Body of pancreas (tissue), 4 donors: Measurements from ENCODE around the gene SASH3. TPM values are rescaled to one million over a fixed set of nuclear protein-coding genes. Genes with fewer than 3 reads are reported as not detected.

Experiments
- ATAC-seq: fragments of 150-250 bp; one replicate; pipeline ENCODE4 v1.9.1; 2016
- DNase-seq, 4 donors: peaks; one replicate each; pipeline ENCODE4 v3.0.0-alpha.2; 2019
- H3K27ac ChIP-seq, 4 donors: fragments of 200-600 bp; sonication (generic); 1 replicate in 3 of 4; 2 replicates in 1 of 4; pipeline versions ENCODE4 v1.5.1 to v1.6.1; 2016 to 2019; ENCODE audit warnings: mild to moderate bottlenecking in 1 of 4, mixed read lengths in 1 of 4, moderate library complexity in 1 of 4
- H3K27me3 ChIP-seq, 2 donors: fragments of 200-600 bp; sonication (generic); one replicate each; pipeline ENCODE4 v1.6.0; 2016; ENCODE audit warnings: mild to moderate bottlenecking in 1 of 2
- H3K36me3 ChIP-seq, 2 donors: fragments of 200-600 bp; sonication (generic); replicated peaks in 1 of 2; 2 replicates each; pipeline ENCODE4 v1.5.1; 2016; ENCODE audit warnings: low read depth in 2 of 2; ENCODE audit not compliant: insufficient read depth in 1 of 2
- H3K4me1 ChIP-seq: fragments of 200-600 bp; sonication (generic); one replicate; pipeline ENCODE4 v1.6.0; 2016
- H3K4me3 ChIP-seq, 2 donors: fragments of 200-600 bp; sonication (generic); 1 replicate in 1 of 2; 2 replicates in 1 of 2; pipeline ENCODE4 v1.5.1; 2016 to 2019
- H3K9me3 ChIP-seq, 3 donors: fragments of 200-600 bp; sonication (generic); 1 replicate in 2 of 3; 2 replicates in 1 of 3; pipeline ENCODE4 v1.5.1; 2016
- CTCF ChIP-seq, 7 experiments: fragments of 450-650 bp in 4 of 7; fragments of 200-600 bp in 3 of 7; sonication (generic) in 3 of 7; IDR thresholded peaks; one replicate each; pipeline ENCODE4 v1.5.1; 2016 to 2019; ENCODE audit warnings: antibody characterized with exemption in 7 of 7
- POLR2A ChIP-seq, 3 donors: fragments of 450-650 bp; IDR thresholded peaks; one replicate each; pipeline ENCODE4 v1.6.1; 2016; ENCODE audit warnings: antibody characterized with exemption in 3 of 3, mild to moderate bottlenecking in 2 of 3
- WGBS, 2 donors: methylation state at CpG; one replicate each; pipeline ENCODE4 v1.1.5; 2017; 5-methylcytosine and 5-hydroxymethylcytosine counted together
- intact Hi-C: fragments of 100-400 bp; cut with DNase I; formaldehyde crosslinking; loops from one replicate; pipeline ENCODE4 v1.15.1; 2023
- total RNA-seq, 2 donors: library from RNA; depleted of rRNA; stranded (reverse); fragments of >200 nt; gene quantifications; one replicate each; pipeline ENCODE4 v1.1.0, GENCODE V29; 2016

Gene SASH3
- total RNA-seq, 2 donors from 2014 or later, result 3.6 TPM

GRCh38 chrX:129800186-129800585 lies 20.4 kb downstream of the SASH3 start:
- no peak for DNase-seq

GRCh38 chrX:129802863-129803262 lies 23.1 kb downstream of the SASH3 start:
- H3K27me3 ChIP-seq, result no peaks in the 10 kb centered on the region
- ATAC-seq (no peak), DNase-seq (no peak)
- intact Hi-C loops, result no loop called here
- H3K9me3 ChIP-seq, result no peaks in the 10 kb centered on the region
- H3K4me1 ChIP-seq, result no peaks in the 10 kb centered on the region
- H3K4me3 ChIP-seq, result no peak overlapping the region
- TF ChIP-seq CTCF (IDR thresholded peaks at IDR 0.05) (no peak), POLR2A (IDR thresholded peaks at IDR 0.05) (no peak)
- H3K27ac ChIP-seq, result no peak overlapping the region
- no peaks in the 10 kb centered on the region for H3K36me3 ChIP-seq
- 53 to 71% methylated on average over 1 of the region's 1 CpG for WGBS, 2 donors

More at GRCh38 chrX:129800186-129800585, 20.4 kb downstream of the SASH3 start:
- Histone ChIP-seq H3K9me3 (no peaks in the 10 kb centered on the region), H3K27me3 (no peaks in the 10 kb centered on the region), H3K36me3 (no peaks in the 10 kb centered on the region), H3K4me3 (no peak overlapping the region), H3K27ac (no peak overlapping the region), H3K4me1 (no peaks in the 10 kb centered on the region)
- 85 to 96% methylated on average over 4 of the region's 4 CpGs for WGBS, 2 donors
- no peak for ATAC-seq
- no peak for TF ChIP-seq POLR2A (IDR thresholded peaks at IDR 0.05)
- TF ChIP-seq CTCF (IDR thresholded peaks at IDR 0.05), result no peak
- intact Hi-C loops, result no loop called here

GRCh38 chrX:129804806-129805205 lies 25.1 kb downstream of the SASH3 start:
- WGBS, 2 donors, result 91 to 100% methylated on average over 2 to 3 of the region's 4 CpGs
- no peak for ATAC-seq
- no peaks in the 10 kb centered on the region for H3K9me3 ChIP-seq

GRCh38 chrX:129808158-129808828 lies 28.5 kb downstream of the SASH3 start:
- H3K27ac ChIP-seq, result no peak overlapping the region
- no peaks in the 10 kb centered on the region for H3K4me1 ChIP-seq
- H3K27me3 ChIP-seq, result no peaks in the 10 kb centered on the region
- WGBS, 2 donors, result 76 to 78% methylated on average over 2 of the region's 2 CpGs
- H3K4me3 ChIP-seq, result no peak overlapping the region
- intact Hi-C loops, result no loop called here
- TF ChIP-seq POLR2A (IDR thresholded peaks at IDR 0.05) (no peak), CTCF (IDR thresholded peaks at IDR 0.05) (no peak)
- H3K36me3 ChIP-seq, result no peaks in the 10 kb centered on the region
- DNase-seq (no peak), ATAC-seq (no peak)
- H3K9me3 ChIP-seq, result no peaks in the 10 kb centered on the region

More at GRCh38 chrX:129804806-129805205, 25.1 kb downstream of the SASH3 start:
- Histone ChIP-seq H3K4me3 (no peak overlapping the region), H3K27me3 (no peaks in the 10 kb centered on the region), H3K27ac (no peak overlapping the region), H3K4me1 (no peaks in the 10 kb centered on the region), H3K36me3 (no peaks in the 10 kb centered on the region)
- TF ChIP-seq CTCF (IDR thresholded peaks at IDR 0.05) (no peak), POLR2A (IDR thresholded peaks at IDR 0.05) (no peak)
- DNase-seq, result no peak
- intact Hi-C loops, result no loop called here
